HepG2 (cell line): ENCODE measurements around the gene REPIN1. TPM values are rescaled to one million over a fixed set of nuclear protein-coding genes. Genes with fewer than 3 reads are reported as not detected.
A peak's percentile ranks its signal among the peaks of the same experiment; 100 is the strongest.

Experiments used
- ATF1 ChIP-seq: IDR thresholded peaks from 2 replicates; pipeline ENCODE4 v1.6.1; 2016; ENCODE audit warnings: mild to moderate bottlenecking, control low read depth
- CENPT ChIP-seq: sonication (generic); formaldehyde crosslinking; IDR thresholded peaks from 2 replicates; pipeline ENCODE4 v1.8.0; 2022; ENCODE audit warnings: low read depth, mild to moderate bottlenecking, moderate library complexity, missing genetic modification reagents
- CSRNP1 ChIP-seq: sonication (generic); formaldehyde crosslinking; IDR thresholded peaks from 2 replicates; pipeline ENCODE4 v1.8.1; 2023; ENCODE audit warnings: mild to moderate bottlenecking, missing genetic modification reagents
- ESRRA ChIP-seq: sonication (generic); formaldehyde crosslinking; IDR thresholded peaks from 2 replicates; pipeline ENCODE4 v1.5.1; 2020; ENCODE audit warnings: mild to moderate bottlenecking, low read depth, missing genetic modification reagents
- GABPA ChIP-seq, 2 experiments: IDR thresholded peaks; 2 replicates each; pipeline ENCODE4 v1.6.1; 2011 to 2016; ENCODE audit warnings: low read depth in 2 of 2, low read length in 1 of 2, missing biosample characterization in 1 of 2, missing genetic modification characterization in 1 of 2
- GFI1 ChIP-seq: sonication (generic); formaldehyde crosslinking; IDR thresholded peaks from 2 replicates; pipeline ENCODE4 v1.5.0; 2020; ENCODE audit warnings: missing genetic modification reagents, mild to moderate bottlenecking, borderline replicate concordance
- GTF2F1 ChIP-seq: fragments of 150-350 bp; IDR thresholded peaks from 2 replicates; pipeline ENCODE4 v1.6.1; 2014; ENCODE audit warnings: low read length
- IRF9 ChIP-seq: sonication (generic); formaldehyde crosslinking; IDR thresholded peaks from 2 replicates; pipeline ENCODE4 v1.8.0; 2022; ENCODE audit warnings: missing genetic modification reagents, mild to moderate bottlenecking, borderline replicate concordance
- JUND ChIP-seq: sonication (generic); formaldehyde crosslinking; IDR thresholded peaks from 2 replicates; pipeline ENCODE4 v1.8.0; 2022; ENCODE audit warnings: mild to moderate bottlenecking, missing genetic modification reagents
- MTF1 ChIP-seq: sonication (generic); formaldehyde crosslinking; IDR thresholded peaks from 2 replicates; pipeline ENCODE4 v1.5.0; 2020; ENCODE audit warnings: missing genetic modification reagents
- MYPOP ChIP-seq: sonication (generic); formaldehyde crosslinking; IDR thresholded peaks from 2 replicates; pipeline ENCODE4 v1.8.1; 2023; ENCODE audit warnings: mild to moderate bottlenecking, moderate library complexity, missing genetic modification reagents
- NCOA2 ChIP-seq: sonication (generic); formaldehyde crosslinking; IDR thresholded peaks from 2 replicates; pipeline ENCODE4 v1.8.0; 2022; ENCODE audit warnings: inconsistent platforms
- NR2C2 ChIP-seq: sonication (generic); formaldehyde crosslinking; IDR thresholded peaks from 2 replicates; pipeline ENCODE4 v1.4.0; 2020; ENCODE audit warnings: missing genetic modification reagents, mild to moderate bottlenecking, moderate library complexity, borderline replicate concordance
- NR2F2 ChIP-seq: IDR thresholded peaks from 2 replicates; pipeline ENCODE4 v1.6.1; 2012; ENCODE audit warnings: low read depth, inconsistent platforms, borderline replicate concordance
- PAXIP1 ChIP-seq: sonication (generic); formaldehyde crosslinking; conservative IDR thresholded peaks from 2 replicates; pipeline ENCODE4 v1.4.0; 2020; ENCODE audit warnings: mild to moderate bottlenecking, missing genetic modification reagents, moderate library complexity
- PPARG ChIP-seq: conservative IDR thresholded peaks from 2 replicates; pipeline ENCODE4 v1.6.1; 2016; ENCODE audit warnings: missing biosample characterization, missing genetic modification reagents
- ZBTB38 ChIP-seq: sonication (generic); formaldehyde crosslinking; IDR thresholded peaks from 2 replicates; pipeline ENCODE4 v1.5.1; 2020; ENCODE audit warnings: mild to moderate bottlenecking, missing genetic modification reagents
- ZMYM4 ChIP-seq: sonication (generic); formaldehyde crosslinking; IDR thresholded peaks from 2 replicates; pipeline ENCODE4 v1.8.1; 2023; ENCODE audit warnings: mild to moderate bottlenecking, missing genetic modification reagents
- ZNF576 ChIP-seq: sonication (generic); formaldehyde crosslinking; IDR thresholded peaks from 2 replicates; pipeline ENCODE4 v1.4.0; 2020; ENCODE audit warnings: mild to moderate bottlenecking, missing genetic modification reagents
- ZNF614 ChIP-seq: IDR thresholded peaks from 2 replicates; pipeline ENCODE4 v1.6.1; 2018; ENCODE audit warnings: missing biosample characterization, missing genetic modification reagents, inconsistent platforms, borderline replicate concordance
- ZNF761 ChIP-seq: sonication (generic); formaldehyde crosslinking; conservative IDR thresholded peaks from 2 replicates; pipeline ENCODE4 v1.4.0; 2020; ENCODE audit warnings: mild to moderate bottlenecking, missing genetic modification reagents
- ZNF841 ChIP-seq: sonication (generic); formaldehyde crosslinking; IDR thresholded peaks from 2 replicates; pipeline ENCODE4 v1.8.1; 2023; ENCODE audit warnings: missing genetic modification reagents, borderline replicate concordance
- polyA plus RNA-seq, 8 experiments: library from polyadenylated mRNA; depleted of rRNA in 3 of 8; stranded (reverse) in 7 of 8; unstranded in 1 of 8; fragments of >200 nt; fragmentation: Illumina TruSeq in 4 of 8; extraction: Trizol in 4 of 8; gene quantifications; 2 replicates each; pipeline versions ENCODE4 v1.2.1 to v1.2.3, GENCODE V29; 2011 to 2016; ENCODE audit warnings: low read depth in 4 of 8, missing spikeins in 1 of 8, mixed read lengths in 1 of 8; ENCODE audit not compliant: insufficient read depth in 1 of 8
- total RNA-seq, 5 experiments: library from RNA; depleted of rRNA; stranded (reverse); fragments of >200 nt; fragmentation: Illumina TruSeq; extraction: Trizol; gene quantifications; 2 replicates each; pipeline ENCODE4 v1.2.3, GENCODE V29; 2016; ENCODE audit warnings: low read depth in 1 of 5

The REPIN1 gene
- total and polyA plus RNA-seq, 2 of the 13 experiments (the other 11 are each of a cell fraction or from before 2014, with no cell fraction given), result 69.9 to 108 TPM

GRCh38 chr7:150388709-150389531, 20.3 kb downstream of the REPIN1 start (continued):
- no peak for TF ChIP-seq GABPA (IDR thresholded peaks at IDR 0.05; ENCODE audit: low read depth, low read length)
- TF ChIP-seq GABPA (CRISPR knock-in tag; IDR thresholded peaks at IDR 0.05; ENCODE audit: low read depth), result no peak
- no peak for TF ChIP-seq ZNF576 (CRISPR knock-in tag)
- peak; percentile 75; the same call in 1 of the 2 replicates for TF ChIP-seq CSRNP1 (CRISPR knock-in tag)
- TF ChIP-seq PPARG (CRISPR knock-in tag), result peak; percentile 83
- peak; percentile 65 for TF ChIP-seq IRF9 (CRISPR knock-in tag)
- TF ChIP-seq ZNF761 (CRISPR knock-in tag), result no peak
- peak; percentile 83 for TF ChIP-seq NR2F2
- TF ChIP-seq GFI1 (CRISPR knock-in tag), result peak; percentile 79
- TF ChIP-seq ZNF614 (CRISPR knock-in tag), result peak; percentile 73; the same call in 1 of the 2 replicates
- TF ChIP-seq ZNF841 (CRISPR knock-in tag), result no peak
- no peak for TF ChIP-seq CENPT (CRISPR knock-in tag)
- TF ChIP-seq MTF1 (CRISPR knock-in tag), result peak; percentile 56; the same call in 1 of the 2 replicates
- TF ChIP-seq ZMYM4, result peak; percentile 86
- TF ChIP-seq JUND, result no peak
- TF ChIP-seq ATF1 (CRISPR knock-in tag), result no peak
- TF ChIP-seq PAXIP1 (CRISPR knock-in tag), result peak; percentile 91
- peak; percentile 84 for TF ChIP-seq ZBTB38 (CRISPR knock-in tag)
- TF ChIP-seq MYPOP (CRISPR knock-in tag), result peak; percentile 91
- peak; percentile 87 for TF ChIP-seq ESRRA (CRISPR knock-in tag)
- TF ChIP-seq NCOA2, result peak; percentile 95
- peak; percentile 95 for TF ChIP-seq NR2C2 (CRISPR knock-in tag)
- no peak for TF ChIP-seq GTF2F1
